Spleen (tissue), 7 donors: ENCODE data around the gene CLBA1.

Experiments
- CTCF ChIP-seq, 11 experiments: fragments of 200-600 bp in 7 of 11; fragments of 450-650 bp in 4 of 11; sonication (generic) in 4 of 11; IDR thresholded peaks in 8 of 11; conservative IDR thresholded peaks in 3 of 11; 1 replicate in 7 of 11; 2 replicates in 4 of 11; pipeline versions ENCODE4 v1.4.0 to v1.8.0; 2016 to 2021; ENCODE audit warnings: antibody characterized with exemption in 11 of 11, inconsistent platforms in 4 of 11, mild to moderate bottlenecking in 1 of 11
- POLR2A ChIP-seq, 3 donors: fragments of 450-650 bp; IDR thresholded peaks; one replicate each; pipeline ENCODE4 v1.5.1; 2017; ENCODE audit warnings: antibody characterized with exemption in 3 of 3, mild to moderate bottlenecking in 1 of 3
- POLR2AphosphoS5 ChIP-seq, 3 donors: sonication (generic); formaldehyde crosslinking; IDR thresholded peaks; one replicate each; pipeline ENCODE4 v1.5.1; 2017; ENCODE audit warnings: antibody characterized with exemption in 3 of 3
- donor health status: DM: no; HTN: no; CAD: no; lungs with moderate emphysema.
- donor health status: DM: no; HTN: no; CAD: no.
- donor health status: DM: no; HTN: no; CAD: no.

GRCh38 chr14:105012171-105012985 lies 26.8 kb downstream of the CLBA1 start:
- TF ChIP-seq CTCF (IDR thresholded peaks at IDR 0.05 in 8 of 11, conservative IDR thresholded peaks at IDR 0.05 in 3 of 11) (peak in 5 of 11 experiments; percentile 8 to 44 (median 31)), POLR2AphosphoS5 (IDR thresholded peaks at IDR 0.05) (peak in 1 of 3 donors; percentile 6), POLR2A (IDR thresholded peaks at IDR 0.05) (no peak)
